ENCODE data around the gene KIAA0232.

KIAA0232 gene

GRCh38 chr4:6868386-6868785 lies 85.9 kb downstream of the KIAA0232 start:
- TF ChIP-seq CTCF (IDR thresholded peaks at IDR 0.05; ENCODE audit: borderline replicate concordance, extremely low read depth, low read length, poor library complexity, severe bottlenecking) = no peak
- H3K36me3 ChIP-seq (ENCODE audit: insufficient read depth, low read length) = peaks cover 72% of the 10 kb centered on the region
- no peaks in the 10 kb centered on the region for H3K4me1 ChIP-seq (ENCODE audit: insufficient read depth, low read length)

DNA sequence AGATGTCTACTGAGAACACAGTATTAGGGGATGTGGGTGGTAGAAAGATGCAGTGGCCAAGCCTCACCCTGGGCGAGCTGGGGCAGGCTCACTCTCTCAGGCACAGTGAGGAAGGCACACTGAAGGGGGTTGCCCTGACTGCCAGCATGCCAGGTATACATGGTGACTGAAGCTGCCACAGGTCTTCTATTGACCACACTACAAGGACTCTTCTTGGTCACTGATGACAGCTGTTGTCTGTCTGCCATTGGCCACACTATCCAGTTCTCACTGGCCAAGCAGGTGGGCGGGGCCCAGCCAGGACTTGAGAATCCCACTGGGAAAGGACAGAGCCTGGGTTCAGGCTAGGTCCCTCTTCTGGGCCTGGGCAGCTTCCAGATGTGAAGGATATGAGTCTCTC lies 87.4 kb downstream of the KIAA0232 start:
- no peaks in the 10 kb centered on the region for H3K9me3 ChIP-seq (ENCODE audit: insufficient read depth, low read length, severe bottlenecking)
- no peak overlapping the region for H3K27ac ChIP-seq (ENCODE audit: low read length)
- H3K4me2 ChIP-seq (ENCODE audit: insufficient read depth, low read length) = no peak overlapping the region
- H3K79me2 ChIP-seq (ENCODE audit: insufficient read depth, low read length) = no peaks in the 10 kb centered on the region
- H3K27me3 ChIP-seq (ENCODE audit: insufficient read depth, low read length, poor library complexity) = no peaks in the 10 kb centered on the region
- H2AFZ ChIP-seq (ENCODE audit: low read depth, low read length) = no peak overlapping the region
- ATAC-seq (ENCODE audit: insufficient read depth, low read depth) (no peak), DNase-seq (no peak)
- peaks cover 11% of the 10 kb centered on the region for H4K20me1 ChIP-seq (ENCODE audit: insufficient read depth, low read length)
- no peak overlapping the region for H3K4me3 ChIP-seq (ENCODE audit: low read depth in 1 of 2, low read length in 2 of 2)
- H3K9ac ChIP-seq (ENCODE audit: low read depth, low read length) = no peak overlapping the region
- no peaks in the 10 kb centered on the region for H3K4me1 ChIP-seq (ENCODE audit: insufficient read depth, low read length)
- no peak for TF ChIP-seq CTCF (IDR thresholded peaks at IDR 0.05; ENCODE audit: borderline replicate concordance, extremely low read depth, low read length, poor library complexity, severe bottlenecking)
- peaks cover 76% of the 10 kb centered on the region for H3K36me3 ChIP-seq (ENCODE audit: insufficient read depth, low read length)

More at GRCh38 chr4:6868386-6868785, 85.9 kb downstream of the KIAA0232 start:
- H3K4me2 ChIP-seq (ENCODE audit: insufficient read depth, low read length) = no peak overlapping the region
- DNase-seq (no peak), ATAC-seq (ENCODE audit: insufficient read depth, low read depth) (no peak)
- H2AFZ ChIP-seq (ENCODE audit: low read depth, low read length) = no peak overlapping the region
- H3K9me3 ChIP-seq (ENCODE audit: insufficient read depth, low read length, severe bottlenecking) = no peaks in the 10 kb centered on the region
- H3K79me2 ChIP-seq (ENCODE audit: insufficient read depth, low read length) = no peaks in the 10 kb centered on the region
- no peak overlapping the region for H3K9ac ChIP-seq (ENCODE audit: low read depth, low read length)
- no peak overlapping the region for H3K27ac ChIP-seq (ENCODE audit: low read length)
- H3K4me3 ChIP-seq (ENCODE audit: low read depth in 1 of 2, low read length in 2 of 2) = no peak overlapping the region
- peaks cover 4% of the 10 kb centered on the region; the same call in 1 of the 2 replicates for H4K20me1 ChIP-seq (ENCODE audit: insufficient read depth, low read length)
- no peaks in the 10 kb centered on the region for H3K27me3 ChIP-seq (ENCODE audit: insufficient read depth, low read length, poor library complexity)

- Histone ChIP-seq H3K27ac (ENCODE audit: low read length) (no peak overlapping the region), H3K79me2 (ENCODE audit: insufficient read depth, low read length) (no peaks in the 10 kb centered on the region), H3K4me1 (ENCODE audit: insufficient read depth, low read length) (no peaks in the 10 kb centered on the region), H2AFZ (ENCODE audit: low read depth, low read length) (no peak overlapping the region), H3K9me3 (ENCODE audit: insufficient read depth, low read length, severe bottlenecking) (no peaks in the 10 kb centered on the region), H3K4me3 (ENCODE audit: low read depth in 1 of 2, low read length in 2 of 2) (no peak overlapping the region), H3K27me3 (ENCODE audit: insufficient read depth, low read length, poor library complexity) (no peaks in the 10 kb centered on the region), H3K9ac (ENCODE audit: low read depth, low read length) (no peak overlapping the region), H3K36me3 (ENCODE audit: insufficient read depth, low read length) (peaks cover 80% of the 10 kb centered on the region), H3K4me2 (ENCODE audit: insufficient read depth, low read length) (no peak overlapping the region), H4K20me1 (ENCODE audit: insufficient read depth, low read length) (peaks cover 11% of the 10 kb centered on the region)
- no peak for DNase-seq
- TF ChIP-seq CTCF (IDR thresholded peaks at IDR 0.05; ENCODE audit: borderline replicate concordance, extremely low read depth, low read length, poor library complexity, severe bottlenecking) (peak; percentile 33), EZH2 (IDR thresholded peaks at IDR 0.05; ENCODE audit: borderline replicate concordance, low read depth, low read length, severe bottlenecking) (no peak)
- no peak for ATAC-seq (ENCODE audit: insufficient read depth, low read depth)
Measured at GRCh38 chr4:6873291-6873690, 90.8 kb downstream of the KIAA0232 start.
